ENCODE results near the gene BRI3. TPM values are rescaled to one million over a fixed set of nuclear protein-coding genes. Genes with fewer than 3 reads are reported as not detected.

The BRI3 gene
- total and polyA plus RNA-seq, 2 of the 4 experiments (the other 2 are of a cell fraction) = 24.7 to 68.3 TPM

DNA sequence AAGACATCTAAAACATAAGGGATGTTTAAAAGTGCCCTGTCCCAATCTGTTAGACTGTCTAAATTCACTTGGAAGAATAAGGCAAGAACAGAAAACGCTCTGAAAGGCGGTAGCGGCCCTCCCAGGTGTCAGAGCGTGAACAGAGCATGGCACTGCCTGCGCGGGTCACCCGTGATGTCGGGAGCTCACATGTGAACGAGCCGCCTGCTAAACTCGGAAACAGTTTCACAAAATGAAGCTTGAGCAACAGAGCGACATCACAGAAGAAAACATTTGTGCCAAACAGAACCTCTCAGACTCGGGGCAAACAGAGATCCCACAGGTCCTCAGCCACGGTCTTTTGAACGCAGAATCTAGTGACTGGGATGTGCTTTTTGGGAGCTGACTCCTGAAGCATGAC lies 12.8 kb downstream of the BRI3 start:
- in situ Hi-C loops (cut with MboI; ENCODE audit: low sequenced_read_pairs) (no loop called here), dilution Hi-C loops (cut with HindIII; ENCODE audit: low sequenced_read_pairs, unreplicated experiment) (no loop called here), intact Hi-C loops (cut with micrococcal nuclease) (loop anchor here (1.0 kb wide), 2 partner anchors 105 to 547 kb away; no protein-coding TSS in a partner anchor)
- Histone ChIP-seq H2AFZ (replicated peaks; ENCODE audit: low read length, poor library complexity) (no peak overlapping the region), H3K23ac (ENCODE audit: low read depth, low read length) (no peak overlapping the region), H3K9me3 (ENCODE audit: control insufficient read depth, insufficient read depth, low read length) (no peaks in the 10 kb centered on the region), H2BK20ac (ENCODE audit: low read depth, low read length) (no peak overlapping the region), H3K27me3 (ENCODE audit: control insufficient read depth, insufficient read depth, low read length) (no peaks in the 10 kb centered on the region), H4K8ac (ENCODE audit: low read depth in 2 of 2, low read length in 2 of 2) (no peak overlapping the region), H3K14ac (replicated peaks; ENCODE audit: low read depth, low read length) (no peak overlapping the region), H3K79me1 (ENCODE audit: low read depth in 1 of 2, low read length in 2 of 2) (peaks cover 12 to 64% of the 10 kb centered on the region in 2 experiments), H3K36me3 (ENCODE audit: control insufficient read depth, insufficient read depth, low read length) (peaks cover 48% of the 10 kb centered on the region), H3K9me1 (ENCODE audit: insufficient read depth, low read length) (peaks cover 4% of the 10 kb centered on the region), H3K4me3 (ENCODE audit: insufficient read depth, low read depth, low read length) (no peak overlapping the region), H4K20me1 (ENCODE audit: insufficient read depth, low read length) (peaks cover 54% of the 10 kb centered on the region), H3K4me2 (ENCODE audit: low read depth, low read length) (no peak overlapping the region), H3K4ac (ENCODE audit: low read depth, low read length) (no peak overlapping the region), H2BK5ac (ENCODE audit: low read depth, low read length, poor library complexity, severe bottlenecking) (no peak overlapping the region), H3K18ac (ENCODE audit: low read depth, low read length) (no peak overlapping the region), H2BK120ac (ENCODE audit: low read depth, low read length) (no peak overlapping the region), H2BK15ac (ENCODE audit: low read depth, low read length) (no peak overlapping the region), H3K27ac (ENCODE audit: insufficient read depth, low read length) (no peak overlapping the region), H2AK9ac (replicated peaks; ENCODE audit: low read depth, low read length, poor library complexity) (no peak overlapping the region), H2AK5ac (ENCODE audit: low read depth, low read length) (no peak overlapping the region), H3K4me1 (ENCODE audit: control insufficient read depth, insufficient read depth, low read length) (no peaks in the 10 kb centered on the region; the same call in 1 of the 2 replicates), H4K91ac (ENCODE audit: insufficient read depth, low read depth, low read length) (no peak overlapping the region), H3K9ac (ENCODE audit: low read depth, low read length) (no peak overlapping the region), H4K5ac (ENCODE audit: low read depth, low read length) (no peak overlapping the region), H3K56ac (ENCODE audit: extremely low read depth, insufficient read depth, low read length) (no peak overlapping the region)
- no peak for TF ChIP-seq POLR2A (IDR thresholded peaks at IDR 0.05; ENCODE audit: low read depth, low read length)
- TF ChIP-seq, protein P1, sequence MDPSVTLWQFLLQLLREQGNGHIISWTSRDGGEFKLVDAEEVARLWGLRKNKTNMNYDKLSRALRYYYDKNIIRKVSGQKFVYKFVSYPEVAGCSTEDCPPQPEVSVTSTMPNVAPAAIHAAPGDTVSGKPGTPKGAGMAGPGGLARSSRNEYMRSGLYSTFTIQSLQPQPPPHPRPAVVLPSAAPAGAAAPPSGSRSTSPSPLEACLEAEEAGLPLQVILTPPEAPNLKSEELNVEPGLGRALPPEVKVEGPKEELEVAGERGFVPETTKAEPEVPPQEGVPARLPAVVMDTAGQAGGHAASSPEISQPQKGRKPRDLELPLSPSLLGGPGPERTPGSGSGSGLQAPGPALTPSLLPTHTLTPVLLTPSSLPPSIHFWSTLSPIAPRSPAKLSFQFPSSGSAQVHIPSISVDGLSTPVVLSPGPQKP (IDR thresholded peaks at IDR 0.05; ENCODE audit: borderline replicate concordance, low read depth, low read length) = no peak
- TF ChIP-seq RCOR1 (IDR thresholded peaks at IDR 0.05; ENCODE audit: insufficient replicate concordance, low read length) = no peak
- TF ChIP-seq MAZ (IDR thresholded peaks at IDR 0.05; ENCODE audit: borderline replicate concordance, low read depth, low read length) = no peak
- TF ChIP-seq, protein P2, sequence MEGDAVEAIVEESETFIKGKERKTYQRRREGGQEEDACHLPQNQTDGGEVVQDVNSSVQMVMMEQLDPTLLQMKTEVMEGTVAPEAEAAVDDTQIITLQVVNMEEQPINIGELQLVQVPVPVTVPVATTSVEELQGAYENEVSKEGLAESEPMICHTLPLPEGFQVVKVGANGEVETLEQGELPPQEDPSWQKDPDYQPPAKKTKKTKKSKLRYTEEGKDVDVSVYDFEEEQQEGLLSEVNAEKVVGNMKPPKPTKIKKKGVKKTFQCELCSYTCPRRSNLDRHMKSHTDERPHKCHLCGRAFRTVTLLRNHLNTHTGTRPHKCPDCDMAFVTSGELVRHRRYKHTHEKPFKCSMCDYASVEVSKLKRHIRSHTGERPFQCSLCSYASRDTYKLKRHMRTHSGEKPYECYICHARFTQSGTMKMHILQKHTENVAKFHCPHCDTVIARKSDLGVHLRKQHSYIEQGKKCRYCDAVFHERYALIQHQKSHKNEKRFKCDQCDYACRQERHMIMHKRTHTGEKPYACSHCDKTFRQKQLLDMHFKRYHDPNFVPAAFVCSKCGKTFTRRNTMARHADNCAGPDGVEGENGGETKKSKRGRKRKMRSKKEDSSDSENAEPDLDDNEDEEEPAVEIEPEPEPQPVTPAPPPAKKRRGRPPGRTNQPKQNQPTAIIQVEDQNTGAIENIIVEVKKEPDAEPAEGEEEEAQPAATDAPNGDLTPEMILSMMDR (conservative IDR thresholded peaks at IDR 0.05; ENCODE audit: low read depth, low read length) = no peak
- TF ChIP-seq RAD21 (IDR thresholded peaks at IDR 0.05; ENCODE audit: low read length) = no peak
- no peak for TF ChIP-seq FOS (IDR thresholded peaks at IDR 0.05; ENCODE audit: low read depth, low read length)
- no peak for TF ChIP-seq MAFK (IDR thresholded peaks at IDR 0.05; ENCODE audit: low read depth, low read length)
- no peak for TF ChIP-seq MXI1 (IDR thresholded peaks at IDR 0.05; ENCODE audit: borderline replicate concordance, low read depth, low read length)
- no peak for TF ChIP-seq RFX5 (IDR thresholded peaks at IDR 0.05; ENCODE audit: low read depth, low read length)
- TF ChIP-seq, protein P3, sequence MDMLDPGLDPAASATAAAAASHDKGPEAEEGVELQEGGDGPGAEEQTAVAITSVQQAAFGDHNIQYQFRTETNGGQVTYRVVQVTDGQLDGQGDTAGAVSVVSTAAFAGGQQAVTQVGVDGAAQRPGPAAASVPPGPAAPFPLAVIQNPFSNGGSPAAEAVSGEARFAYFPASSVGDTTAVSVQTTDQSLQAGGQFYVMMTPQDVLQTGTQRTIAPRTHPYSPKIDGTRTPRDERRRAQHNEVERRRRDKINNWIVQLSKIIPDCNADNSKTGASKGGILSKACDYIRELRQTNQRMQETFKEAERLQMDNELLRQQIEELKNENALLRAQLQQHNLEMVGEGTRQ (IDR thresholded peaks at IDR 0.05; ENCODE audit: low read depth, low read length) = no peak
- no peak for TF ChIP-seq BHLHE40 (IDR thresholded peaks at IDR 0.05; ENCODE audit: low read depth, low read length)
- no peak for TF ChIP-seq NFE2L2 (IDR thresholded peaks at IDR 0.05; ENCODE audit: low read depth, low read length)
- no peak for TF ChIP-seq SMC3 (IDR thresholded peaks at IDR 0.05; ENCODE audit: low read depth, low read length)
- no peak for TF ChIP-seq CHD1 (IDR thresholded peaks at IDR 0.05; ENCODE audit: low read depth, low read length)
- TF ChIP-seq CEBPB (IDR thresholded peaks at IDR 0.05; ENCODE audit: low read depth, low read length) = no peak
- ChIA-PET CTCF (interaction anchor here (0.6 to 0.8 kb wide), 2 partner anchors 75 to 452 kb away, joined by 3 to 4 read pairs; no protein-coding TSS in a partner anchor), POLR2A (ENCODE audit: unreplicated experiment) (no interaction called here)
- DNase-seq = no peak
- BruUV-seq (replicated peaks) = no TSS peak
- WGBS, 2 experiments (ENCODE audit: extremely low coverage in 2 of 2, insufficient read length in 1 of 2) = 95% methylated on average over 12 of the region's 15 CpGs; no CpG with 5 or more reads in 1 of the 2 experiments
- no peak for ATAC-seq (ENCODE audit: low read depth)

Data from IMR-90 (cell line).